Neural cell (in vitro differentiated cells): ENCODE results near the gene GJA3. TPM values are rescaled to one million over a fixed set of nuclear protein-coding genes. Genes with fewer than 3 reads are reported as not detected.

Source experiments
- H2AFZ ChIP-seq: fragments of 200-600, 300-800 bp; sonication (generic), shearing (Covaris generic); 2 replicates; pipeline ENCODE4 v1.6.0; 2014; ENCODE audit warnings: low read depth, mild to moderate bottlenecking, antibody characterized with exemption, low read length, moderate library complexity
- H3F3A ChIP-seq: fragments of 200-600 bp; shearing (Covaris generic); 2 replicates; pipeline ENCODE4 v1.6.1; 2016; ENCODE audit warnings: mild to moderate bottlenecking, moderate library complexity, mixed read lengths, antibody characterized with exemption, low read length; ENCODE audit not compliant: insufficient read depth, poor library complexity, severe bottlenecking
- H3K27ac ChIP-seq: fragments of 200-600, 300-800 bp; sonication (generic), shearing (Covaris generic); 2 replicates; pipeline ENCODE4 v1.5.1; 2014; ENCODE audit warnings: mild to moderate bottlenecking, low read length, moderate library complexity
- H3K27me3 ChIP-seq: fragments of 300-800, 200-600 bp; sonication (generic), shearing (Covaris generic); 2 replicates; pipeline ENCODE4 v1.6.0; 2014; ENCODE audit warnings: mild to moderate bottlenecking, low read depth, low read length, moderate library complexity; ENCODE audit not compliant: insufficient read depth
- H3K36me3 ChIP-seq: fragments of 300-800, 200-600 bp; sonication (generic), shearing (Covaris generic); 2 replicates; pipeline ENCODE4 v1.5.1; 2014; ENCODE audit warnings: mild to moderate bottlenecking, antibody characterized with exemption, low read length, moderate library complexity; ENCODE audit not compliant: insufficient read depth
- H3K4me2 ChIP-seq: fragments of 300-800, 200-600 bp; sonication (generic), shearing (Covaris generic); 2 replicates; pipeline ENCODE4 v1.6.0; 2014; ENCODE audit warnings: mild to moderate bottlenecking, low read length
- H3K4me3 ChIP-seq: fragments of 300-800, 200-600 bp; sonication (generic), shearing (Covaris generic); 2 replicates; pipeline ENCODE4 v1.5.1; 2014; ENCODE audit warnings: mild to moderate bottlenecking, low read length, moderate library complexity
- H3K79me2 ChIP-seq: fragments of 200-600 bp; shearing (Covaris generic); replicated peaks from 2 replicates; pipeline ENCODE4 v1.6.0; 2014; ENCODE audit warnings: mild to moderate bottlenecking, low read length, moderate library complexity; ENCODE audit not compliant: insufficient read depth
- H3K9ac ChIP-seq: fragments of 300-800, 200-600 bp; sonication (generic), shearing (Covaris generic); 2 replicates; pipeline ENCODE4 v1.6.1; 2016; ENCODE audit warnings: mild to moderate bottlenecking, low read length, mixed read lengths
- H3K9me2 ChIP-seq: fragments of 200-600 bp; shearing (Covaris generic); 2 replicates; pipeline ENCODE4 v1.6.1; 2016; ENCODE audit warnings: mild to moderate bottlenecking, low read length, mixed read lengths; ENCODE audit not compliant: insufficient read depth
- H3K9me3 ChIP-seq: fragments of 200-600, 300-800 bp; sonication (generic), shearing (Covaris generic); 2 replicates; pipeline ENCODE4 v1.6.1; 2016; ENCODE audit warnings: mild to moderate bottlenecking, mixed run types, low read length, moderate library complexity, mixed read lengths
- H4K20me1 ChIP-seq: fragments of 200-600 bp; shearing (Covaris generic); 2 replicates; pipeline ENCODE4 v1.6.1; 2016; ENCODE audit warnings: mild to moderate bottlenecking, mixed run types; ENCODE audit not compliant: insufficient read depth
- CTCF ChIP-seq: fragments of 450-650 bp; IDR thresholded peaks from 2 replicates; pipeline ENCODE4 v1.5.1; 2014; ENCODE audit warnings: antibody characterized with exemption, mild to moderate bottlenecking, moderate library complexity; ENCODE audit not compliant: poor library complexity, severe bottlenecking
- EP300 ChIP-seq: fragments of 450-650 bp; conservative IDR thresholded peaks from 2 replicates; pipeline ENCODE4 v1.6.1; 2014; ENCODE audit warnings: antibody characterized with exemption, mild to moderate bottlenecking, moderate library complexity; ENCODE audit not compliant: poor library complexity, severe bottlenecking
- EZH2 ChIP-seq: fragments of 200-600, 300-800 bp; shearing (Covaris generic), sonication (generic); IDR thresholded peaks from 2 replicates; pipeline ENCODE4 v1.6.1; 2014; ENCODE audit warnings: antibody characterized with exemption, low read length, borderline replicate concordance, mild to moderate bottlenecking; ENCODE audit not compliant: insufficient read depth, poor library complexity, severe bottlenecking
- MXI1 ChIP-seq: fragments of 450-650 bp; conservative IDR thresholded peaks from 2 replicates; pipeline ENCODE4 v1.6.1; 2014; ENCODE audit warnings: antibody characterized with exemption, mild to moderate bottlenecking; ENCODE audit not compliant: poor library complexity, severe bottlenecking
- POLR2AphosphoS5 ChIP-seq: IDR thresholded peaks from 2 replicates; pipeline ENCODE4 v1.6.1; 2012
- RAD21 ChIP-seq: fragments of 450-650 bp; conservative IDR thresholded peaks from 2 replicates; pipeline ENCODE4 v1.6.1; 2014; ENCODE audit warnings: antibody characterized with exemption, mild to moderate bottlenecking, moderate library complexity
- REST ChIP-seq: IDR thresholded peaks from 2 replicates; pipeline ENCODE4 v1.6.1; 2012; ENCODE audit warnings: borderline replicate concordance
- SMC3 ChIP-seq: fragments of 450-650 bp; conservative IDR thresholded peaks from 2 replicates; pipeline ENCODE4 v1.6.1; 2014; ENCODE audit warnings: antibody characterized with exemption, mild to moderate bottlenecking, moderate library complexity; ENCODE audit not compliant: poor library complexity
- TAF1 ChIP-seq: IDR thresholded peaks from 2 replicates; pipeline ENCODE4 v1.6.1; 2012; ENCODE audit warnings: low read depth
- polyA plus RNA-seq: library from polyadenylated mRNA; depleted of rRNA; stranded (reverse); fragments of >200 nt; gene quantifications from 2 replicates; pipeline ENCODE4 v1.2.3, GENCODE V29; 2014

Gene GJA3
- polyA plus RNA-seq, 1 donor from 2014 or later, result not detected

DNA sequence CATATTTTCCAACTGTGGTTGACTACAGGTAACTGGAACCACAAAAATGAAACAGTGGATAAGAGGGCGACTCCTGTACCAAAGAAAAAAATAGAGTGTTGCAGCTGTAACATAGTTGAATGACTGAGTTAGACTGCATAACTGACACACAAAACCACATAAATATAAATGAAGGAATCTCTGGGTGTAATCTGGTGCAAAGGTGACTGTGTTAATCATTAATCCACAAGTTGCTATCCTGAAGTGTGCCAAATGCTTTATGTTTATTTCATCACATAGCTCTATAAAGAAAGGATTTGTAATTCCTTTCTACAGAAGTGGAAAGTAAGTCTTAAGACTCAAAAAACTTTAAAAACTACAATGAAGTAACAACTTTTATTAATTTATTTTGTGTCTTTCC is 37.9 kb upstream of the GJA3 start:
- TF ChIP-seq MXI1 (no peak), EZH2 (no peak), REST (no peak), RAD21 (no peak), CTCF (no peak), EP300 (no peak), SMC3 (no peak), POLR2AphosphoS5 (no peak), TAF1 (no peak)
- Histone ChIP-seq H3K36me3 (no peaks in the 10 kb centered on the region), H3K9me2 (no peaks in the 10 kb centered on the region), H3K4me3 (no peak overlapping the region), H4K20me1 (no peaks in the 10 kb centered on the region), H3F3A (no peaks in the 10 kb centered on the region), H3K79me2 (no peaks in the 10 kb centered on the region), H2AFZ (no peak overlapping the region), H3K9me3 (no peaks in the 10 kb centered on the region), H3K9ac (no peak overlapping the region), H3K27me3 (peaks cover 34% of the 10 kb centered on the region), H3K4me2 (no peak overlapping the region), H3K27ac (no peak overlapping the region)

DNA sequence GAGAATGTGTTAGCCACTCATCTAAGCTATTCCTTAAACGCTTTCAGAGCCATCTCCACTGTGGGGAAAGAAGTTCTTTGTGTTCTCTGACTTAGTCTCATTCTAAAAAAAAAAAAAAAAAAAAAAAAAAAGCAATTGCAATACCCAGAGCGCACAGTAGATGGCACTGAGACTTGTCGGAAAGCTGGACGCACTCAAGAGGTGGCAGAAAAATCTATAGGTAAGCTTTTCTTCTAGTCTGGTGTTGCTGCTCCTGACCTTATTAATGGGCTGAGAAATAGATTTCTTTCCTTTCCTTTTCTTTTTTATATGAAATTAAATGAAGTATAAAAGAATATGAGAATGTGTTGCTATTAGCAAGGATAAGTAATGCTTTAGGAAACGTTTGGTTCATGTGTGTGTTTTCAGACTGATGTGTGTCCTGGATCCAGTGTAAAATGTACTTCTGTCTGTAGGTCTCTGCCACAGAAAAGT is 36.5 kb upstream of the GJA3 start:
- Histone ChIP-seq H3K36me3 (no peaks in the 10 kb centered on the region), H4K20me1 (no peaks in the 10 kb centered on the region), H3K9ac (no peak overlapping the region), H3K9me2 (no peaks in the 10 kb centered on the region), H3F3A (no peaks in the 10 kb centered on the region), H3K9me3 (no peaks in the 10 kb centered on the region), H2AFZ (no peak overlapping the region), H3K27me3 (peaks cover 48% of the 10 kb centered on the region), H3K4me3 (no peak overlapping the region), H3K4me2 (no peak overlapping the region), H3K27ac (no peak overlapping the region), H3K79me2 (no peaks in the 10 kb centered on the region)
- TF ChIP-seq RAD21 (peak; percentile 51), CTCF (peak; percentile 55), TAF1 (no peak), SMC3 (peak; percentile 56)
